Measurements from ENCODE around the gene CILP2.

CILP2 gene

DNA sequence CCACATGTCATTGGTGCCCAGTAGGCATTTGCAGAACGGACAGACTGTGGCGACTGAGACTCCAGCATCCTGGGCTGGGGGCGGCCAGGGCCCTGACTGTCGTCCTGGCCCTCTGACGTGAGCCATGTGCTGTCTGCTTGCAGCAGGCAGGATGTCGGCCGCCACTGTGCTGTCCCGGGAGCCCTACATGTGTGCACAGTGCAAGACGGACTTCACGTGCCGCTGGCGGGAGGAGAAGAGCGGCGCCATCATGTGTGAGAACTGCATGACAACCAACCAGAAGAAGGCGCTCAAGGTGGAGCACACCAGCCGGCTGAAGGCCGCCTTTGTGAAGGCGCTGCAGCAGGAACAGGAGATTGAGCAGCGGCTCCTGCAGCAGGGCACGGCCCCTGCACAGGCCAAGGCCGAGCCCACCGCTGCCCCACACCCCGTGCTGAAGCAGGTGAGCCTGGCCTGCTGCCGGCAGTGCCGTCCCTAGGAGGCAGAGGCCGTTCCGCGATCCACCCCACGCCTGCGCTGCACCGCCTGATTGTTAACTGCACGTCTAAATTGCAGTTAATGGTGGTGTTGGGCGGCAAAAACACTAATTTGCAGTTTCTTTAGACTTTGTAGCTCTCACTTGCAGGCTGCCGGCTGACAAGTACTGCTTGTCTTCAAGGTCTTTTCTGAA is 37.0 kb upstream of the CILP2 start:
- POLR2A ChIA-PET (ENCODE audit: low non-redundant PET), result no interaction called here
- DNase-seq (ENCODE audit: low spot score), result no peak
- 0 out of 2 replicates have a peak overlapping the region, but pooled peaks have one; percentile 4 for H3K27ac ChIP-seq
- TF ChIP-seq, protein P1, sequence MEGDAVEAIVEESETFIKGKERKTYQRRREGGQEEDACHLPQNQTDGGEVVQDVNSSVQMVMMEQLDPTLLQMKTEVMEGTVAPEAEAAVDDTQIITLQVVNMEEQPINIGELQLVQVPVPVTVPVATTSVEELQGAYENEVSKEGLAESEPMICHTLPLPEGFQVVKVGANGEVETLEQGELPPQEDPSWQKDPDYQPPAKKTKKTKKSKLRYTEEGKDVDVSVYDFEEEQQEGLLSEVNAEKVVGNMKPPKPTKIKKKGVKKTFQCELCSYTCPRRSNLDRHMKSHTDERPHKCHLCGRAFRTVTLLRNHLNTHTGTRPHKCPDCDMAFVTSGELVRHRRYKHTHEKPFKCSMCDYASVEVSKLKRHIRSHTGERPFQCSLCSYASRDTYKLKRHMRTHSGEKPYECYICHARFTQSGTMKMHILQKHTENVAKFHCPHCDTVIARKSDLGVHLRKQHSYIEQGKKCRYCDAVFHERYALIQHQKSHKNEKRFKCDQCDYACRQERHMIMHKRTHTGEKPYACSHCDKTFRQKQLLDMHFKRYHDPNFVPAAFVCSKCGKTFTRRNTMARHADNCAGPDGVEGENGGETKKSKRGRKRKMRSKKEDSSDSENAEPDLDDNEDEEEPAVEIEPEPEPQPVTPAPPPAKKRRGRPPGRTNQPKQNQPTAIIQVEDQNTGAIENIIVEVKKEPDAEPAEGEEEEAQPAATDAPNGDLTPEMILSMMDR (conservative IDR thresholded peaks at IDR 0.05; ENCODE audit: low read depth), result no peak
- CTCF ChIA-PET, result no interaction called here

DNA sequence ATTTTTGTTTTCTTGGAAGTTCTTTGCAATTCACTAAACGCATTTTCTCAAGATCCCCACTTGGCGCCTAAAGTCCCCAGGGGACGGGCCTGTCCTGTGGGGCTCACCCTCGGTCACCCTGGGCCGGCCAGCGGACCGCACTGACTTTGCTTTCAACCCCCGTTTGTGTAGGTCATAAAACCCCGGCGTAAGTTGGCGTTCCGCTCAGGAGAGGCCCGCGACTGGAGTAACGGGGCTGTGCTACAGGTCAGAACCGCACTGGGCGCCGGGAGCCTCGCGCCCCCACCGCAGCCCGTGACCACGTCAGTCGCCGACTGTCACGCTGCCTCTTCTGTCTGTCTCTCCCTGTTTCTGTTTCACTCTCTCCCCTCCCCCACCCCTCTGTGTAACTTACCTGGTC is 36.3 kb upstream of the CILP2 start:
- ChIA-PET CTCF (no interaction called here), POLR2A (ENCODE audit: low non-redundant PET) (no interaction called here)
- DNase-seq (ENCODE audit: low spot score), result no peak
- H3K27ac ChIP-seq, result no peak overlapping the region
- TF ChIP-seq, protein P1 (conservative IDR thresholded peaks at IDR 0.05; ENCODE audit: low read depth), result no peak

DNA sequence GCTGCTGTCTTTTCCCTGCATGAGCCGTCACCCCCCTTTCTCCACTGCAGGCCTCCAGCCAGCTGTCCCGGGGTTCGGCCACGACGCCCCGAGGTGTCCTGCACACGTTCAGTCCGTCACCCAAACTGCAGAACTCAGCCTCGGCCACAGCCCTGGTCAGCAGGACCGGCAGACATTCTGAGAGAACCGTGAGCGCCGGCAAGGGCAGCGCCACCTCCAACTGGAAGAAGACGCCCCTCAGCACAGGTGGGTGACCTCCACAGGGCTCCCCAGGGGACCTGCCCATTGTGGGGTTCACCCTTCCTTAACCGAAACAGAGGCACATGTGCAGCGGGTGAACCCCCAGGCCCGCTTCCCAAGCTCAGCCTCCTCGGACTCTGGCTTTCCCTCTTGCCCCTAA is 35.8 kb upstream of the CILP2 start:
- ChIA-PET POLR2A (ENCODE audit: low non-redundant PET) (no interaction called here), CTCF (no interaction called here)
- TF ChIP-seq, protein P1 (conservative IDR thresholded peaks at IDR 0.05; ENCODE audit: low read depth), result no peak
- H3K27ac ChIP-seq, result no peak overlapping the region
- DNase-seq (ENCODE audit: low spot score), result no peak

DNA sequence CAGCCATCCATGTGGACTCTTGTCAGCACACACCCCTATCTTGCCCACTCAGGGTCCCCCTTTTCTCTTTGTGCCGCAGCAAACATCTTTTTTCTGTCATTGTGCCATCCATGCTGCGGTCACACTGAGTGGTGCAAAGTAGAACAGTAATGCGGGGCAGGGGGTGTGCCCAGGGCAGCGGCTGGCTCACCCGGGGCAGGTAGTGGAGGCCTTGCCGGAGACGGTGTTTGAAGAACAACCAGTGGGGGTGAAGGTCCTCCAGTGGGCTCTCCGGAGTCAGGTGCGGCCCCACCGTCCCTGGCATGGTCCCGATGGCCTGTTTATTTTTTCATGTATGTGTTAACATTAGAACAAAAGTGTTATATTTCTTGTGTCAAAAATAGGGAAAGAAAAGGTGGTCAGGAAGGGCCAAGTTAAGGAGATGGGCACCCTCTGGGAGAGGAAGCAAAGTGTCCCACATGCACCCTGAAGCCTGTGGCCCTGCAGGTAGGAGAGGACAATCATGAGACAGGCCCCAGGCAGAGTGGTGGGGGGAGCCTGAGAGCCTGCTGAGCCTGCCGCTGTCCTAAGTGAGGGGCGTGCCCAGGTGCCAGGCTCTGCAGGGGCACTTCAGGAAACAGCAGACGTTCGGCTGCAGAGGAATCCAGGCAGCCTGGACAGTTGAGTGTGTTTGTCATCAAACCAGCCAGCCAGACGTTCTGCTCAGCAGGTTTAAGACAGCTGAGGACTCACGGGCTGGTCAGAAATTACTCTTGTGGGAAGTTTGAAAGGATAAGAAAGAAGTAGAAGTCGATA is 35.1 kb upstream of the CILP2 start:
- TF ChIP-seq, protein P1 (conservative IDR thresholded peaks at IDR 0.05; ENCODE audit: low read depth), result no peak
- CTCF ChIA-PET, result interaction anchor here (0.6 kb wide), 2 partner anchors 12 to 141 kb away, joined by 3 to 4 read pairs; partner anchors contain the start of gene GMIP
- POLR2A ChIA-PET (ENCODE audit: low non-redundant PET), result no interaction called here
- H3K27ac ChIP-seq, result peak overlapping the region; percentile 27
- DNase-seq (ENCODE audit: low spot score), result no peak

DNA sequence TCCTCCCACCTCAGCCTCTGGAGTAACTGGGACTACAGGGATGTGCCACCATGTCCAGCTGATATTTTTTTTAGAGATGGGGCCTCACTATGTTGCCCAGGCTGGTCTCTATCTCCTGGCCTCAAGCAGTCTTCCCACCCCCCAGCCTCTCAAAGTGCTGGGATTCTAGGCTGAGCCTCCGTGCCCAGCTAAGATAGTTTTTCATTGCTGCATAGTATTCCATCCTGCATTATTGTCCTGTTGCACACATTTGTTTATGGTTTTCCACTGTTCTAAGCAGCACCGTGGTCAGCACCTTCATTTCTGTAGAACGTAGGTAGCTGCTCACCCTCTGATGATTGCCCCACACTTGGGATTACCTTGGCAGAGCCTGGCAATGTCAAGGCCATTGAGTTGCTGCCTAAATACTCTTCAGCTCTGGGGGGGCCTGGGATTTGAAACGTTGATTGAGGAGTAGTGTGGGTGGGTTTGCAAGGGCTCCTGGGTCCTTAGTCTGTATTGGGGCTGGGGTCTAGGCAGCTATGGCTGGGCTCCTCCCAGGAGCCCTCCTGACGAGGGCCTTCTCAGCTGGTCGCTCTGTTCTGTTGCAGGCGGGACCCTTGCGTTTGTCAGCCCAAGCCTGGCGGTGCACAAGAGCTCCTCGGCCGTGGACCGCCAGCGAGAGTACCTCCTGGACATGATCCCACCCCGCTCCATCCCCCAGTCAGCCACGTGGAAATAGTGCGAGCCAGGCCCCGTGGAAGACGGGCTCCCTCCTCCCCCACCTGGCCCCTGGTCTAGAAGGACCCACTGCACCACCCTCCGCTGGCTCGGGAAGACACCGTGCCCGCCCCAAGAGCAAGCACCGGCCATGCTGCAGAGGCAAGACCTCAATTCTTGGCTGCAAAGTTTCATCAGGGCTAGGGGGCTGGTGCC is 33.1 kb upstream of the CILP2 start:
- POLR2A ChIA-PET (ENCODE audit: low non-redundant PET), result no interaction called here
- no peak overlapping the region for H3K27ac ChIP-seq
- CTCF ChIA-PET, result interaction anchor here (0.6 to 1.1 kb wide), 4 partner anchors 9 to 123 kb away, joined by 3 to 6 read pairs (median 5); no protein-coding TSS in a partner anchor
- DNase-seq (ENCODE audit: low spot score), result no peak
- TF ChIP-seq, protein P1 (conservative IDR thresholded peaks at IDR 0.05; ENCODE audit: low read depth), result no peak
